Osteocyte (in vitro differentiated cells): ENCODE data around the gene CHTF18. TPM values are rescaled to one million over a fixed set of nuclear protein-coding genes. Genes with fewer than 3 reads are reported as not detected.
"Not testable (repeated sequence)": the region's sequence is repeated elsewhere in the genome, so short reads cannot be mapped to it uniquely, and the experiment has no call there.

ENCODE experiments used
- DNase-seq: peaks from one replicate; pipeline ENCODE4 v3.0.0; 2021; ENCODE audit warnings: mixed read lengths; ENCODE audit not compliant: unreplicated experiment; ENCODE audit errors: extremely low spot score
- H3K27ac Mint-ChIP-seq: one replicate; pipeline ENCODE4 v1.8.0; 2021; ENCODE audit warnings: mild to moderate bottlenecking, mixed read lengths; ENCODE audit not compliant: unreplicated experiment
- H3K27me3 Mint-ChIP-seq: one replicate; pipeline ENCODE4 v1.8.0; 2021; ENCODE audit warnings: mixed read lengths; ENCODE audit not compliant: unreplicated experiment
- H3K36me3 Mint-ChIP-seq: one replicate; pipeline ENCODE4 v1.8.0; 2021; ENCODE audit warnings: mixed read lengths; ENCODE audit not compliant: unreplicated experiment
- H3K4me1 Mint-ChIP-seq: one replicate; pipeline ENCODE4 v1.8.0; 2021; ENCODE audit warnings: mixed read lengths; ENCODE audit not compliant: unreplicated experiment
- H3K4me3 Mint-ChIP-seq: one replicate; pipeline ENCODE4 v1.8.0; 2021; ENCODE audit warnings: mild to moderate bottlenecking, moderate library complexity, mixed read lengths; ENCODE audit not compliant: unreplicated experiment
- H3K9me3 Mint-ChIP-seq: one replicate; pipeline ENCODE4 v1.8.0; 2021; ENCODE audit warnings: mixed read lengths; ENCODE audit not compliant: unreplicated experiment
- CTCF ChIP-seq: fragments of 200-600 bp; sonication (generic); IDR thresholded peaks from 2 replicates; pipeline ENCODE4 v1.5.0; 2021; ENCODE audit warnings: antibody characterized with exemption, mild to moderate bottlenecking, moderate library complexity
- total RNA-seq: library from RNA; stranded (reverse); gene quantifications from 2 replicates; pipeline ENCODE4 v1.2.1, GENCODE V29; 2021

CHTF18 gene
- total RNA-seq, 1 donor from 2014 or later = 25.4 TPM

- H3K27me3 Mint-ChIP-seq = no peaks in the 10 kb centered on the region
- H3K4me3 Mint-ChIP-seq = peak overlapping the region; percentile 48
- no peak overlapping the region for H3K27ac Mint-ChIP-seq
- peaks cover 5% of the 10 kb centered on the region for H3K36me3 Mint-ChIP-seq
- no peak for TF ChIP-seq CTCF
- no peak for DNase-seq
- peaks cover 8% of the 10 kb centered on the region for H3K4me1 Mint-ChIP-seq
- H3K9me3 Mint-ChIP-seq = no peaks in the 10 kb centered on the region
Observed at GRCh38 chr16:741986-742629, 46.3 kb upstream of the CHTF18 start.

- H3K9me3 Mint-ChIP-seq, H3K27ac Mint-ChIP-seq, H3K36me3 Mint-ChIP-seq, DNase-seq, H3K27me3 Mint-ChIP-seq, H3K4me3 Mint-ChIP-seq, H3K4me1 Mint-ChIP-seq: not testable (repeated sequence)
Observed at GRCh38 chr16:742894-743293, 45.5 kb upstream of the CHTF18 start.

- no peaks in the 10 kb centered on the region for H3K36me3 Mint-ChIP-seq
- H3K4me1 Mint-ChIP-seq = peaks cover 8% of the 10 kb centered on the region
- no peaks in the 10 kb centered on the region for H3K27me3 Mint-ChIP-seq
- no peaks in the 10 kb centered on the region for H3K9me3 Mint-ChIP-seq
- no peak overlapping the region for H3K4me3 Mint-ChIP-seq
- DNase-seq = no peak
- no peak overlapping the region for H3K27ac Mint-ChIP-seq
- TF ChIP-seq CTCF = no peak
Observed at GRCh38 chr16:743794-744500, 44.5 kb upstream of the CHTF18 start.

GRCh38 chr16:745739-746138 is 42.7 kb upstream of the CHTF18 start:
- no peaks in the 10 kb centered on the region for H3K9me3 Mint-ChIP-seq
- H3K27me3 Mint-ChIP-seq = no peaks in the 10 kb centered on the region
- H3K4me1 Mint-ChIP-seq = peaks cover 2% of the 10 kb centered on the region
- DNase-seq = no peak
- no peak overlapping the region for H3K4me3 Mint-ChIP-seq
- H3K36me3 Mint-ChIP-seq = no peaks in the 10 kb centered on the region
- TF ChIP-seq CTCF = peak; percentile 47
- H3K27ac Mint-ChIP-seq = no peak overlapping the region

- Mint-ChIP-seq H3K4me3 (no peak overlapping the region), H3K27me3 (peaks cover 5% of the 10 kb centered on the region), H3K9me3 (no peaks in the 10 kb centered on the region), H3K4me1 (peaks cover 2% of the 10 kb centered on the region), H3K36me3 (no peaks in the 10 kb centered on the region), H3K27ac (no peak overlapping the region)
- DNase-seq = no peak
- no peak for TF ChIP-seq CTCF
Observed at GRCh38 chr16:746637-747036, 41.8 kb upstream of the CHTF18 start.
